Neural cell (in vitro differentiated cells): ENCODE data around the gene HUS1B. TPM values are rescaled to one million over a fixed set of nuclear protein-coding genes. Genes with fewer than 3 reads are reported as not detected.

Experiments used
- H2AFZ ChIP-seq: fragments of 200-600, 300-800 bp; sonication (generic), shearing (Covaris generic); 2 replicates; pipeline ENCODE4 v1.6.0; 2014; ENCODE audit warnings: low read depth, mild to moderate bottlenecking, antibody characterized with exemption, low read length, moderate library complexity
- H3F3A ChIP-seq: fragments of 200-600 bp; shearing (Covaris generic); 2 replicates; pipeline ENCODE4 v1.6.1; 2016; ENCODE audit warnings: mild to moderate bottlenecking, moderate library complexity, mixed read lengths, antibody characterized with exemption, low read length; ENCODE audit not compliant: insufficient read depth, poor library complexity, severe bottlenecking
- H3K27ac ChIP-seq: fragments of 200-600, 300-800 bp; sonication (generic), shearing (Covaris generic); 2 replicates; pipeline ENCODE4 v1.5.1; 2014; ENCODE audit warnings: mild to moderate bottlenecking, low read length, moderate library complexity
- H3K27me3 ChIP-seq: fragments of 300-800, 200-600 bp; sonication (generic), shearing (Covaris generic); 2 replicates; pipeline ENCODE4 v1.6.0; 2014; ENCODE audit warnings: mild to moderate bottlenecking, low read depth, low read length, moderate library complexity; ENCODE audit not compliant: insufficient read depth
- H3K36me3 ChIP-seq: fragments of 300-800, 200-600 bp; sonication (generic), shearing (Covaris generic); 2 replicates; pipeline ENCODE4 v1.5.1; 2014; ENCODE audit warnings: mild to moderate bottlenecking, antibody characterized with exemption, low read length, moderate library complexity; ENCODE audit not compliant: insufficient read depth
- H3K4me2 ChIP-seq: fragments of 300-800, 200-600 bp; sonication (generic), shearing (Covaris generic); 2 replicates; pipeline ENCODE4 v1.6.0; 2014; ENCODE audit warnings: mild to moderate bottlenecking, low read length
- H3K4me3 ChIP-seq: fragments of 300-800, 200-600 bp; sonication (generic), shearing (Covaris generic); 2 replicates; pipeline ENCODE4 v1.5.1; 2014; ENCODE audit warnings: mild to moderate bottlenecking, low read length, moderate library complexity
- H3K79me2 ChIP-seq: fragments of 200-600 bp; shearing (Covaris generic); replicated peaks from 2 replicates; pipeline ENCODE4 v1.6.0; 2014; ENCODE audit warnings: mild to moderate bottlenecking, low read length, moderate library complexity; ENCODE audit not compliant: insufficient read depth
- H3K9ac ChIP-seq: fragments of 300-800, 200-600 bp; sonication (generic), shearing (Covaris generic); 2 replicates; pipeline ENCODE4 v1.6.1; 2016; ENCODE audit warnings: mild to moderate bottlenecking, low read length, mixed read lengths
- H3K9me2 ChIP-seq: fragments of 200-600 bp; shearing (Covaris generic); 2 replicates; pipeline ENCODE4 v1.6.1; 2016; ENCODE audit warnings: mild to moderate bottlenecking, low read length, mixed read lengths; ENCODE audit not compliant: insufficient read depth
- H3K9me3 ChIP-seq: fragments of 200-600, 300-800 bp; sonication (generic), shearing (Covaris generic); 2 replicates; pipeline ENCODE4 v1.6.1; 2016; ENCODE audit warnings: mild to moderate bottlenecking, mixed run types, low read length, moderate library complexity, mixed read lengths
- H4K20me1 ChIP-seq: fragments of 200-600 bp; shearing (Covaris generic); 2 replicates; pipeline ENCODE4 v1.6.1; 2016; ENCODE audit warnings: mild to moderate bottlenecking, mixed run types; ENCODE audit not compliant: insufficient read depth
- CTCF ChIP-seq: fragments of 450-650 bp; IDR thresholded peaks from 2 replicates; pipeline ENCODE4 v1.5.1; 2014; ENCODE audit warnings: antibody characterized with exemption, mild to moderate bottlenecking, moderate library complexity; ENCODE audit not compliant: poor library complexity, severe bottlenecking
- EP300 ChIP-seq: fragments of 450-650 bp; conservative IDR thresholded peaks from 2 replicates; pipeline ENCODE4 v1.6.1; 2014; ENCODE audit warnings: antibody characterized with exemption, mild to moderate bottlenecking, moderate library complexity; ENCODE audit not compliant: poor library complexity, severe bottlenecking
- EZH2 ChIP-seq: fragments of 200-600, 300-800 bp; shearing (Covaris generic), sonication (generic); IDR thresholded peaks from 2 replicates; pipeline ENCODE4 v1.6.1; 2014; ENCODE audit warnings: antibody characterized with exemption, low read length, borderline replicate concordance, mild to moderate bottlenecking; ENCODE audit not compliant: insufficient read depth, poor library complexity, severe bottlenecking
- MXI1 ChIP-seq: fragments of 450-650 bp; conservative IDR thresholded peaks from 2 replicates; pipeline ENCODE4 v1.6.1; 2014; ENCODE audit warnings: antibody characterized with exemption, mild to moderate bottlenecking; ENCODE audit not compliant: poor library complexity, severe bottlenecking
- POLR2AphosphoS5 ChIP-seq: IDR thresholded peaks from 2 replicates; pipeline ENCODE4 v1.6.1; 2012
- RAD21 ChIP-seq: fragments of 450-650 bp; conservative IDR thresholded peaks from 2 replicates; pipeline ENCODE4 v1.6.1; 2014; ENCODE audit warnings: antibody characterized with exemption, mild to moderate bottlenecking, moderate library complexity
- REST ChIP-seq: IDR thresholded peaks from 2 replicates; pipeline ENCODE4 v1.6.1; 2012; ENCODE audit warnings: borderline replicate concordance
- SMC3 ChIP-seq: fragments of 450-650 bp; conservative IDR thresholded peaks from 2 replicates; pipeline ENCODE4 v1.6.1; 2014; ENCODE audit warnings: antibody characterized with exemption, mild to moderate bottlenecking, moderate library complexity; ENCODE audit not compliant: poor library complexity
- TAF1 ChIP-seq: IDR thresholded peaks from 2 replicates; pipeline ENCODE4 v1.6.1; 2012; ENCODE audit warnings: low read depth
- polyA plus RNA-seq: library from polyadenylated mRNA; depleted of rRNA; stranded (reverse); fragments of >200 nt; gene quantifications from 2 replicates; pipeline ENCODE4 v1.2.3, GENCODE V29; 2014

Gene HUS1B
- polyA plus RNA-seq, 1 donor from 2014 or later: 0.52 TPM

DNA sequence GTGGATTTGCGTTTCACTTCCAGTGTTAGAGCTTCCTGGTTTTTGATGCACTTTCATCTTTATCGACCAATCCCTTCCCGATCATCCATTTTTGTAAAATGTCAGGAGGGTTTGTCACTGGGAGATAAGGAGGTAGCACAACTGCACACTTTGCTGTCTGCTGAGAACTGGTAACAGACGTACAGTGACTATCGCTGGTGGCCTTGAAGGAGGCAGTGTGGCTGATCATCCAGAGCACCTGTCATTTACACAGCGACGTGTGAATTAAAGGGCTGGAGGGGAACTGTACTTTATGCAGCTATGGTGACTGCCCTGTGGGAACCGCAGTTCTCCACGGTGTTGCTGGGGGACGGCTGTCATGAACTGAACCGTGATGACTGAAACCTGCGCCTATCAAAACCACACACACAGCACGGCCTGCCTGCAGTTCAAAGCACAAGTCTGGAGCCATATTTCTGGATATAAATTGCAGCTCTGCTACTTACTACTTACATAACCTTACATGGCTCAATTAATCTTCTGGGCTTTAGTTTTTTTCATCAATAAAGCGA is 50.0 kb downstream of the HUS1B start:
- Histone ChIP-seq H3K79me2 (no peaks in the 10 kb centered on the region), H4K20me1 (no peaks in the 10 kb centered on the region), H3K4me2 (no peak overlapping the region), H3K9me3 (no peaks in the 10 kb centered on the region), H3K27me3 (no peaks in the 10 kb centered on the region), H3K36me3 (peaks cover 4% of the 10 kb centered on the region), H3K27ac (no peak overlapping the region), H3K9ac (no peak overlapping the region), H3F3A (no peaks in the 10 kb centered on the region), H3K4me3 (no peak overlapping the region), H3K9me2 (no peaks in the 10 kb centered on the region), H2AFZ (no peak overlapping the region)
- TF ChIP-seq CTCF (no peak), POLR2AphosphoS5 (no peak), MXI1 (no peak), REST (no peak), EZH2 (no peak), TAF1 (no peak), EP300 (no peak), RAD21 (no peak), SMC3 (no peak)

Other genes starting within 250 kb of the HUS1B start
- 35.2 and 38.6 TPM in 2 replicates for gene EXOC2, start 36.0 kb upstream of the HUS1B start, polyA plus RNA-seq